OCI-LY3 (cell line): ENCODE measurements around the gene SDE2.

Experiments used
- EZH2phosphoT487 ChIP-seq: fragments of 200-600 bp; shearing (Covaris generic); IDR thresholded peaks from 2 replicates; pipeline ENCODE4 v1.6.1; 2018; ENCODE audit warnings: antibody characterized with exemption, mixed run types, low read depth
- TF ChIP-seq, protein P1 (sequence below): fragments of 200-600, 300-600 bp; sonication (generic); IDR thresholded peaks from 2 replicates; pipeline ENCODE4 v1.5.1; 2014; ENCODE audit warnings: antibody characterized with exemption, low read length, low read depth

DNA sequence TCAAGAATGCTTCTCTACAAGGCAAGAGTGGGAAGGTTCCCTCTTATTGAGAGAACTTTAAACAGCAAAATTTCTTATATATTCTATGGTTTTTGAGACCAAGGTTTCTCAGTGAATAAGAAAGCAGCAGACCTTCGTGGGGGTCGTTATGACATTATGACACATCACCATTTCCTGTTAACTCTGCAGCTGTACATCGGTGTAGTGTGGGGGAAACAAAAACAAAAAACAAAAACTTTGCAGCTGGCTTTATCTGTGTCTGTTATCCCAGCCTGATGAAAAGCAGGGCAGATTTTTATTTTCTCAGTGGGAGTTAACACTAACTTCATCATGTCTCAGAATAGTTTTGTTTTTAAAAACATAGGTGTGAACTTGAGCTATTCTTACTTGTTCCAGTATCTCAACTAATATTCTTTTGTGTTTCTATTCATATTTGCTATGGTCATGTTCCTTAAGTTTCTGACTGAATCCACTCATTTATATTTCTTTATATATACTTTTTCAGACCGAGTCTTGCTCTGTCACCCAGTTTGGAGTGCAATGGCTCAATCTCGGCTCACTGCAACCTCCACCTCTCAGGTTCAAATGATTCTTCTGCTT is 2.1 kb downstream of the SDE2 start:
- TF ChIP-seq, protein P1, sequence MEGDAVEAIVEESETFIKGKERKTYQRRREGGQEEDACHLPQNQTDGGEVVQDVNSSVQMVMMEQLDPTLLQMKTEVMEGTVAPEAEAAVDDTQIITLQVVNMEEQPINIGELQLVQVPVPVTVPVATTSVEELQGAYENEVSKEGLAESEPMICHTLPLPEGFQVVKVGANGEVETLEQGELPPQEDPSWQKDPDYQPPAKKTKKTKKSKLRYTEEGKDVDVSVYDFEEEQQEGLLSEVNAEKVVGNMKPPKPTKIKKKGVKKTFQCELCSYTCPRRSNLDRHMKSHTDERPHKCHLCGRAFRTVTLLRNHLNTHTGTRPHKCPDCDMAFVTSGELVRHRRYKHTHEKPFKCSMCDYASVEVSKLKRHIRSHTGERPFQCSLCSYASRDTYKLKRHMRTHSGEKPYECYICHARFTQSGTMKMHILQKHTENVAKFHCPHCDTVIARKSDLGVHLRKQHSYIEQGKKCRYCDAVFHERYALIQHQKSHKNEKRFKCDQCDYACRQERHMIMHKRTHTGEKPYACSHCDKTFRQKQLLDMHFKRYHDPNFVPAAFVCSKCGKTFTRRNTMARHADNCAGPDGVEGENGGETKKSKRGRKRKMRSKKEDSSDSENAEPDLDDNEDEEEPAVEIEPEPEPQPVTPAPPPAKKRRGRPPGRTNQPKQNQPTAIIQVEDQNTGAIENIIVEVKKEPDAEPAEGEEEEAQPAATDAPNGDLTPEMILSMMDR: no peak
- no peak for TF ChIP-seq EZH2phosphoT487
